ENCODE data around the gene DGKB.

DNA sequence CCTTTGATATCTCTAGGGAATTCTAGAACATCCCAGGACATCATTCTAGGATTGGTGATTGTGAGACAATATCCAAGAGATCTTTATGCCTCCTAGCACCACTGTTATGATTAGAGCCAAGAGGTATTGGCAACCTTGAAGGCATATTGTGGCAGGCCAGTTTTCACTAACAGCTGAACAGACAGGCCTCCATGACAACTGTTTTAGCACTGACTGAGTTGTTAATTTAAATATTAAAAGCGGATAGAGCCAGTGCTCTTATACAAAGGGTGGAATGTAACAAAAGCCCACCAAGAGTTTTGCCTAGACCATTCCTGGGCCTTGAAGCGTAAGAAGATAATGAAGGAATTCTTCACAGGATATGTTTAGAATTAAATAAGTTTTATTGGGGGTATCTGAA is 131.9 kb downstream of the DGKB start:
- no peak for TF ChIP-seq POLR2A (IDR thresholded peaks at IDR 0.05)
- TF ChIP-seq, protein P1, sequence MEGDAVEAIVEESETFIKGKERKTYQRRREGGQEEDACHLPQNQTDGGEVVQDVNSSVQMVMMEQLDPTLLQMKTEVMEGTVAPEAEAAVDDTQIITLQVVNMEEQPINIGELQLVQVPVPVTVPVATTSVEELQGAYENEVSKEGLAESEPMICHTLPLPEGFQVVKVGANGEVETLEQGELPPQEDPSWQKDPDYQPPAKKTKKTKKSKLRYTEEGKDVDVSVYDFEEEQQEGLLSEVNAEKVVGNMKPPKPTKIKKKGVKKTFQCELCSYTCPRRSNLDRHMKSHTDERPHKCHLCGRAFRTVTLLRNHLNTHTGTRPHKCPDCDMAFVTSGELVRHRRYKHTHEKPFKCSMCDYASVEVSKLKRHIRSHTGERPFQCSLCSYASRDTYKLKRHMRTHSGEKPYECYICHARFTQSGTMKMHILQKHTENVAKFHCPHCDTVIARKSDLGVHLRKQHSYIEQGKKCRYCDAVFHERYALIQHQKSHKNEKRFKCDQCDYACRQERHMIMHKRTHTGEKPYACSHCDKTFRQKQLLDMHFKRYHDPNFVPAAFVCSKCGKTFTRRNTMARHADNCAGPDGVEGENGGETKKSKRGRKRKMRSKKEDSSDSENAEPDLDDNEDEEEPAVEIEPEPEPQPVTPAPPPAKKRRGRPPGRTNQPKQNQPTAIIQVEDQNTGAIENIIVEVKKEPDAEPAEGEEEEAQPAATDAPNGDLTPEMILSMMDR (IDR thresholded peaks at IDR 0.05), result no peak

Measured in adrenal gland (tissue), 5 donors.